Heart right ventricle (tissue), 16 donors: ENCODE results near the gene SMAD4. TPM values are rescaled to one million over a fixed set of nuclear protein-coding genes. Genes with fewer than 3 reads are reported as not detected.
"Not testable (repeated sequence)": the region's sequence is repeated elsewhere in the genome, so short reads cannot be mapped to it uniquely, and the experiment has no call there.

Source experiments
- ATAC-seq, 8 donors: fragments of 200-7000 bp; cut with Tn5 transposase; one replicate each; pipeline ENCODE4 v1.9.1; 2020; ENCODE audit warnings: mild to moderate bottlenecking in 8 of 8, moderate library complexity in 8 of 8, moderate number of reproducible peaks in 1 of 8
- DNase-seq, 2 donors: peaks; one replicate each; pipeline ENCODE4 v3.0.0-alpha.2; 2020
- H3K27ac ChIP-seq, 10 donors: fragments of 200-600 bp; sonication (generic) in 2 of 10; one replicate each; pipeline versions ENCODE4 v1.5.0 to v1.8.0; 2020 to 2022; ENCODE audit warnings: mild to moderate bottlenecking in 3 of 10
- H3K27me3 ChIP-seq, 7 donors: fragments of 200-600 bp; one replicate each; pipeline ENCODE4 v1.8.0; 2021 to 2022; ENCODE audit warnings: mild to moderate bottlenecking in 2 of 7
- H3K36me3 ChIP-seq, 9 donors: fragments of 200-600 bp; sonication (generic) in 1 of 9; one replicate each; pipeline versions ENCODE4 v1.5.0 to v1.8.0; 2020 to 2022; ENCODE audit warnings: mild to moderate bottlenecking in 2 of 9
- H3K4me1 ChIP-seq, 9 donors: fragments of 200-600 bp; sonication (generic) in 1 of 9; one replicate each; pipeline versions ENCODE4 v1.5.0 to v1.8.0; 2020 to 2022; ENCODE audit warnings: mild to moderate bottlenecking in 4 of 9
- H3K4me3 ChIP-seq, 10 donors: fragments of 200-600 bp; sonication (generic) in 2 of 10; one replicate each; pipeline versions ENCODE4 v1.5.0 to v1.8.0; 2020 to 2022; ENCODE audit warnings: mild to moderate bottlenecking in 7 of 10, moderate library complexity in 2 of 10
- H3K9me3 ChIP-seq, 11 donors: fragments of 200-600 bp in 10 of 11; sonication (generic) in 2 of 11; one replicate each; pipeline versions ENCODE4 v1.5.0 to v1.8.0; 2013 to 2022; ENCODE audit warnings: mild to moderate bottlenecking in 2 of 11, control low read depth in 1 of 11, moderate library complexity in 1 of 11
- WGBS, 2 donors: extraction: QIAGEN DNeasy Blood & Tissue Kit; methylation state at CpG; one replicate each; pipeline ENCODE4 v1.1.7; 2013; ENCODE audit warnings: inconsistent platforms in 1 of 2; 5-methylcytosine and 5-hydroxymethylcytosine counted together
- intact Hi-C, 10 donors: fragments of 100-400 bp; cut with DNase I; formaldehyde crosslinking; loops; one replicate each; pipeline versions ENCODE4 v1.11.1 to v1.14.2; 2022
- polyA plus RNA-seq, 2 donors: library from polyadenylated mRNA; stranded (reverse); fragments of 200-250 nt; gene quantifications; one replicate each; pipeline ENCODE4 v1.2.3, GENCODE V29; 2013
- total RNA-seq, 10 donors: library from RNA; stranded (reverse); fragmentation: NEBNext Ultra II Directional in 3 of 10; extraction: Animal tissue kit (Norgen Biotek cat#: 25700) in 3 of 10; gene quantifications; one replicate each; pipeline versions ENCODE4 v1.2.1 to v1.2.4, GENCODE V29; 2021 to 2023
- TF ChIP-seq, protein P1 (sequence below), 9 donors: fragments of 200-600 bp; sonication (generic) in 2 of 9; IDR thresholded peaks; one replicate each; pipeline versions ENCODE4 v1.5.0 to v1.8.0; 2021 to 2022; ENCODE audit warnings: antibody characterized with exemption in 9 of 9, mild to moderate bottlenecking in 5 of 9, moderate library complexity in 1 of 9
- donor health status: Arrhythmogenic right ventricular cardiomyopathy.
- donor health status: ischemic (EF 13 %, LVEDD 7.1; RV severe dilation, severe dysfunction).
- donor health status: healthy with polysubstance abuse.
- donor health status: DM: no; HTN: yes; CAD: no.
- donor health status: DM: no; HTN: no; CAD: no.
- donor health status: ischemic (EF 25% LVEDD 6.9; RV normal size, moderate dysfunction).
- donor health status: ischemic (EF 25% LVEDD 5.7; RV mildly dilated, moderate dysfunction).
- donor health status: healthy.
- donor health status: DM: yes; HTN: yes; CAD: no.
- donor health status: Ischemic cardiomyopathy.
- donor health status: ischemic (EF 35%, LVEDD 5.7; RV mildly dilated, moderate dysfunction).
- donor health status: nonischemic (EF 11% LVEDD 7.7; RV severe dilation, severe dysfunction).
- donor health status: DM: yes; HTN: yes; CAD: no.
- donor health status: PGD.
- donor health status: ischemic (EF 29% LVEDD 5.4; RV normal size, mild dysfunction).
- donor health status: nonischemic (EF 23%, LVEDD 6.1; RV moderate dilation, normal function).

The SMAD4 gene
- total and polyA plus RNA-seq, 12 donors = 11.7 to 110 (median 85.4) TPM

DNA sequence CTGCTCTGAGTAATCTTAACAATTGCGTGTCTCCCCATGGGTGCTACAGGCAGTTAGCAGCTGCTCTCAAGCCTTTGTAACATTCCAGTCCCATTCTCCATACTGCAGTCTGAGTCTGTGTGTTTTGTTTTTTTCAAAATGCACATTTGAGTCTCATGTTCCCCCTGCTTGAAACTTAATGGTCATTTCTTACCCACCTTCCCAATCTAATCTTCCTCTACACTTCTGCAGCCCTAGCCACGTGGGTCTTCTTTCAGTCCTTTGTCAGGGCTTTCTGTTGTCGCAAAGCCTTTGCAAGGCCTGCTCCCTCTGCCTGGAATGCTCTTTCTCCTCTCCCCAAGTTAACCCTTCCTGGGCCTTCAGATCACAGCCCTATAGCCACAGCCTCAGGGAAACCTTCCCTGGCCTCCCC is 37.7 kb upstream of the SMAD4 start:
- Histone ChIP-seq H3K4me3 (no peak overlapping the region), H3K9me3 (peaks cover 0 to 8% (median 0%) of the 10 kb centered on the region in 11 donors), H3K4me1 (peaks cover 0 to 11% (median 0%) of the 10 kb centered on the region in 9 donors), H3K36me3 (peaks cover 0 to 11% (median 0%) of the 10 kb centered on the region in 9 donors), H3K27me3 (no peaks in the 10 kb centered on the region), H3K27ac (no peak overlapping the region)
- TF ChIP-seq, protein P1, sequence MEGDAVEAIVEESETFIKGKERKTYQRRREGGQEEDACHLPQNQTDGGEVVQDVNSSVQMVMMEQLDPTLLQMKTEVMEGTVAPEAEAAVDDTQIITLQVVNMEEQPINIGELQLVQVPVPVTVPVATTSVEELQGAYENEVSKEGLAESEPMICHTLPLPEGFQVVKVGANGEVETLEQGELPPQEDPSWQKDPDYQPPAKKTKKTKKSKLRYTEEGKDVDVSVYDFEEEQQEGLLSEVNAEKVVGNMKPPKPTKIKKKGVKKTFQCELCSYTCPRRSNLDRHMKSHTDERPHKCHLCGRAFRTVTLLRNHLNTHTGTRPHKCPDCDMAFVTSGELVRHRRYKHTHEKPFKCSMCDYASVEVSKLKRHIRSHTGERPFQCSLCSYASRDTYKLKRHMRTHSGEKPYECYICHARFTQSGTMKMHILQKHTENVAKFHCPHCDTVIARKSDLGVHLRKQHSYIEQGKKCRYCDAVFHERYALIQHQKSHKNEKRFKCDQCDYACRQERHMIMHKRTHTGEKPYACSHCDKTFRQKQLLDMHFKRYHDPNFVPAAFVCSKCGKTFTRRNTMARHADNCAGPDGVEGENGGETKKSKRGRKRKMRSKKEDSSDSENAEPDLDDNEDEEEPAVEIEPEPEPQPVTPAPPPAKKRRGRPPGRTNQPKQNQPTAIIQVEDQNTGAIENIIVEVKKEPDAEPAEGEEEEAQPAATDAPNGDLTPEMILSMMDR (IDR thresholded peaks at IDR 0.05) = no peak
- DNase-seq = no peak
- no peak for ATAC-seq
- WGBS, 2 donors = 66 to 76% methylated on average over 3 of the region's 3 CpGs
- intact Hi-C loops = no loop called here

DNA sequence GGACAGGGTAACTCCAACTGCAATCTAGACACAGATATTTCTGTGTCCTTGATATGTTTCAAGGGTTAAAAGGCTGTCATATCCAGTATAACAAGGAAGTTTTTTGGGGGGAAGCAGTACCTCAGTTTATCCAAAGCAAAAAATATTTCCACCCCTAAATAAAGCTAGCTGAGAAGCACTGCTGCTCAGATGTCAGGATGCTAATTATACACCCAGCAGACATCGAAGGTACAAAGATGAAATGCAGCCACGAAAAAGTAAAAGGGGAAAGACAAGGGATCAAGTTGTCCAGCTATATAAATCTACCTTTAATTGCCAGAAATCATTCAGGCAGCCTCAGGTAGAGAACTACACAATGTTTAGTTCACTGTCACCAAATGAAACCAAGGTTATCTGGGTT is 36.0 kb upstream of the SMAD4 start:
- Histone ChIP-seq H3K36me3 (no peaks in the 10 kb centered on the region), H3K27ac (peak overlapping the region in 1 of 10 donors; percentile 6), H3K4me3 (no peak overlapping the region), H3K9me3 (peaks cover 0 to 8% (median 0%) of the 10 kb centered on the region in 11 donors), H3K4me1 (peaks cover 0 to 9% (median 0%) of the 10 kb centered on the region in 9 donors), H3K27me3 (no peaks in the 10 kb centered on the region)
- ATAC-seq (peak in 1 of 8 donors; percentile 24), DNase-seq (no peak)
- 45 to 61% methylated on average over 2 of the region's 2 CpGs for WGBS, 2 donors
- intact Hi-C loops = no loop called here
- TF ChIP-seq, protein P1 (IDR thresholded peaks at IDR 0.05) = no peak

DNA sequence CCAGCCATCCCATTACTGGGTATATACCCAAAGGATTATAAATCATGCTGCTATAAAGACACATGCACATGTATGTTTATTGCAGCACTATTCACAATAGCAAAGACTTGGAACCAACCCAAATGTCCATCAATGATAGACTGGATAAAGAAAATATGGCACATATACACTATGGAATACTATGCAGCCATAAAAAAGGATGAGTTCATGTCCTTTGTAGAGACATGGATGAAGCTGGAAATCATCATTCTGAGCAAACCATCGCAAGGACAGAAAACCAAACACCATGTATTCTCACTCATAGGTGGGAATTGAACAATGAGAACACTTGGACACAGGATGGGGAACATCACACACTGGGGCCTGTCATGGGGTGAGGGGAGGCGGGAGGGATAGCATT is 26.8 kb upstream of the SMAD4 start:
- peaks cover 0 to 11% (median 0%) of the 10 kb centered on the region in 9 donors for H3K4me1 ChIP-seq
- intact Hi-C loops, DNase-seq, ATAC-seq, H3K4me3 ChIP-seq, H3K27me3 ChIP-seq, H3K9me3 ChIP-seq, H3K36me3 ChIP-seq, H3K27ac ChIP-seq: not testable (repeated sequence)
- WGBS, 2 donors = 93 to 96% methylated on average over 2 of the region's 2 CpGs

DNA sequence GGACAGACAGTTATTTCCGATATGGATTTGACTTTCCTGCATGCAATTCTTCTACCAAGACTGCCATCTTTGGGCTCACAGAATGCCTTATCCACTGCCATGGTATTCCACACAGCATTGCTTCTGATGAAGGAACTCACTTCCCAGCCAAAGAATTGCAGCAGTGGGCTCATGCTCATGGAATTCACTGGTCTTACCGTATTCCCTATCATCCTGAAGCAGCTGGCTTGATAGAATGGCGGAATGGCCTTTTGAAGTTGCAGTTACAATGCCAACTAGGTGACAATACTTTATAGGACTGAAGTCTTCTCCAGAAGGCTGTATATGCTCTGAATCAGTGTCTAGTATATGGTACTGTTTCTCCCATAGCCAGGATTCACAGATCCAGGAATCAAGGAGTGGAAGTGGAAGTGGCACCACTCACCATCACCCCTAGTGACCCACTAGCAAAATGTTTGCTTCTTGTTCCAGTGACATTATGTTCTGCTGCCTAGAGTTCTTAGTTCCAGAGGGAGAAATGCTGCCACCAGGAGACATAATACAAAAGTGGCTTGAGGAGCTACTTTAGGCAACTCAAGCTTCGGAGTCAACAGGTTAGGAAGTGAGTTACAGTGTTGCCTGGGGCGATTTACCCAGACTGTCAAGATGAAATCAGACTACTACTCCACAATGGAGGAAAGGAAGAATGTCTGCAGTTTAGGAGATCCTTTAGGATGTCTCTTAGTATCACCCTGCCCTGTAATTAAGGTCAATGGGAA is 23.8 kb upstream of the SMAD4 start:
- DNase-seq (no peak), ATAC-seq (peak in 1 of 8 donors; percentile 57)
- Histone ChIP-seq H3K4me3 (no peak overlapping the region), H3K27ac (no peak overlapping the region), H3K9me3 (peaks cover 0 to 8% (median 0%) of the 10 kb centered on the region in 11 donors), H3K27me3 (no peaks in the 10 kb centered on the region), H3K36me3 (no peaks in the 10 kb centered on the region), H3K4me1 (peaks cover 0 to 22% (median 12%) of the 10 kb centered on the region in 9 donors)
- intact Hi-C loops = no loop called here
- TF ChIP-seq, protein P1 (IDR thresholded peaks at IDR 0.05) = peak in 1 of 9 donors; percentile 20
- 87% methylated on average over 5 of the region's 5 CpGs for WGBS, 2 donors
